Left ventricle myocardium superior (tissue), 1 donor: ENCODE data around the gene TUBB2B. TPM values are rescaled to one million over a fixed set of nuclear protein-coding genes. Genes with fewer than 3 reads are reported as not detected.
"Not testable (repeated sequence)": the region's sequence is repeated elsewhere in the genome, so short reads cannot be mapped to it uniquely, and the experiment has no call there.

ENCODE experiments used
- ATAC-seq: fragments of 200-7000 bp; cut with Tn5 transposase; one replicate; pipeline ENCODE4 v1.9.1; 2020; ENCODE audit warnings: mild to moderate bottlenecking, moderate library complexity
- DNase-seq: peaks from one replicate; pipeline ENCODE4 v3.0.0-alpha.2; 2020
- intact Hi-C: fragments of 100-400 bp; cut with micrococcal nuclease; formaldehyde crosslinking; loops from one replicate; pipeline ENCODE4 v1.11.0; 2022
- total RNA-seq: library from RNA; stranded (reverse); fragmentation: NEBNext Ultra II Directional; extraction: Animal tissue kit (Norgen Biotek cat#: 25700); gene quantifications from one replicate; pipeline ENCODE4 v1.2.1, GENCODE V29; 2021
- donor health status: DM: no; HTN: yes; CAD: no; lungs with severe emphysema.

Gene TUBB2B
- total RNA-seq, 1 donor from 2014 or later, result 1.0 TPM

- ATAC-seq (no peak), DNase-seq (no peak)
- intact Hi-C loops, result no loop called here
Observed at GRCh38 chr6:3220366-3220765, 7.1 kb downstream of the TUBB2B start.

DNA sequence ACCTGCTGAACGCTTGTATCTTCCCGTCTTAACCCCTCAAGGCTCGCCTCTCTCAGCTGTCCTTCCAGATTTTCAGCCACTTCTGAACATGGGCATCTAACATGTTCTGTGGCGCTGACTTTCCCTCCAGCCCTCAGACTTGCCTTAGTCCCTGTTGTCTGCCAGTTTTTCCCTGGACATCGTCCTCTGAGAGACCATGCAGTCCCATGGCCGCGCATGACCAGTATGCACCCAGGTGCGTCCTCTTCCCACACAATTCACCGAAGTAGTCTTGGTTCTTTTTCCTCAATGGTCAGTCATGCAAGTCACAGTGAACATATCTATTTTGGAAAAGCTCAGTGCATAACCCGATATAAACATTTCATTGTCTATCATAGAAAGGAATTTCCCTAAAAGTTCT, 9.2 kb downstream of the TUBB2B start:
- no peak for ATAC-seq
- DNase-seq, result no peak
- intact Hi-C loops, result no loop called here

DNA sequence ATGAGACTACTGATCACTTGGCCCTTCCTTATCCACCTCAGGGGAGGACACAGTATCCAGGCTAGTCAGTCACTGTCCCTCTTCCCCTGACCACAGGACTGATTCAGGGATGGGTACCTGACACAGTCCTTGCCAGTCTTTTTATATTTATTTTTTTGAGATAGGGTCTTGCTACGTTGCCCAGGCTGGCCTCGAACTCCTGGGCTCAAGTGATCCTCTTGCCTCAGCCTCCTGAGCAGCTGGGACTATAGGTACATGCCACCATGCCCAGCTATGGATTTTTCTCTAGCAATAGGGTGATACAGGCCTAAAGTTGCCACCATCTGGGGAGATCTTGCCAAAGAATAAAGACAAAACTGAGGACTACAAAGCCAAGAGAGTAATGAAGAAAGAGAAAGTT, 10.2 kb downstream of the TUBB2B start:
- intact Hi-C loops, result no loop called here
- DNase-seq (no peak), ATAC-seq (no peak)

DNA sequence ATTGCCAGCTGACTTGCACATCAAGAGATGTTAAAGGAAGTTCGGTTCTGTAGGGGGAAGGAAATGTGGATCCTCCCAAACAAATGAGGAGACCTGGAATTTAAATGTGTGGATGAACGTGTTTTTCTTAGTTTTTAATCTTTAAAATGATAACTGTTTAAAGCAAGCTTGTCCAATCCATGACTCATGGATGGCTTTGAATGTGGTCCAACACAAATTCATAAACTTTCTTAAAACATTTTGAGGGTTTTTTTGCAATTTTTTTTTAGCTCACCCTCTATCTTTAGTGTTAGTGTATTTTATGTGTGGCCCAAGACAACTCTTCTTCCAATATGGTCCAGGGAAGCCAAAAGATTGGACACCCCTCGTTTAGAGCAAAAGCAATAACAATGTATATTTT, 12.6 kb downstream of the TUBB2B start:
- DNase-seq, result no peak
- ATAC-seq, result no peak
- intact Hi-C loops, result no loop called here

- DNase-seq (no peak), ATAC-seq (no peak)
- intact Hi-C loops, result no loop called here
Observed at GRCh38 chr6:3213334-3213695, 14.1 kb downstream of the TUBB2B start.

GRCh38 chr6:3212261-3212660, 15.2 kb downstream of the TUBB2B start:
- DNase-seq (no peak), ATAC-seq (no peak)
- intact Hi-C loops, result no loop called here

GRCh38 chr6:3211681-3212080, 15.8 kb downstream of the TUBB2B start:
- intact Hi-C loops, result no loop called here
- no peak for DNase-seq
- no peak for ATAC-seq

GRCh38 chr6:3210024-3210610, 17.3 kb downstream of the TUBB2B start:
- ATAC-seq, result no peak
- DNase-seq, result no peak
- intact Hi-C loops, result no loop called here

DNA sequence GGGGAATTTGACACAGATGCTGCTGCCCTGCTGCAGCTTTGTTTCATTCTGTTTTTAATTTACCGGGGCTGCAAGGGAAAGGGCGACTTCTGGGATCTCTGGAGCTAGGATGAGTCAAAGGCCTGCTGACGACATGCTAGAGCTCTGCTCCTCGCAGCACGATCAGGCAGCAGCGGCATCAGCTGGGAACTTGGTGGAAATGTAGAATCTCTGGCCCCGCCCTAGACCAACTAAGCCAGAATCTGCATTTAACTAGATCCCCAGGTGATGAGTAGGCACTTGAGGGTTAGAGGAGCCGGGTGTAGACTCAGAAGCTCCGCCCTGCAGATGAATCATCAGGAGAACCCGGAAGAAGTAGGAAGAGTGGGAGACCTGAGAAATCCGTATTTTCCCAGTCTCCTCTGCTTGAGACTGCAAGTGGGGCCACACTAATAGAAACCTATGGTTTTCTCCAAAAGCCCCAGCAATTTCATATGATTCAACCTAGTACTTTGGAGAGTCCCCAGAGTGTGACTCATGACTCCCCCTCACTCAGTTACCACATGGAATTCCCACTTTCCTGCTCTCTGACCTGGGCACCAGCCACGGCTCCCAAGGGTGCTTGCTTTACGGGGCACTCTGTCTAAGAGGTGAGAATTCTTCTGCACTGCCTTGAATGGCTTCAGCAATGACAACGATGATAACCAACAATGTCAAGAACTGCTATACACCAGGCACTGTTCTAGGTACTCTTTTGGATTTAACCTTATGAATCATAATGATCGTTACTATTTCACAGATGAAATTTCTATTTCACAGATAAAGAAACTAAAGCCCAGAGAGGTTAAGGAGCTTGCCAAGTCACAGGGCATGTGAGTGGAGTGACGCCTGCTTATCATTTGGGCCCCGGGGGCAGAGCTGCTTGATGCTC, 18.1 kb downstream of the TUBB2B start:
- ATAC-seq (peak; percentile 66), DNase-seq (no peak)
- intact Hi-C loops, result no loop called here

DNA sequence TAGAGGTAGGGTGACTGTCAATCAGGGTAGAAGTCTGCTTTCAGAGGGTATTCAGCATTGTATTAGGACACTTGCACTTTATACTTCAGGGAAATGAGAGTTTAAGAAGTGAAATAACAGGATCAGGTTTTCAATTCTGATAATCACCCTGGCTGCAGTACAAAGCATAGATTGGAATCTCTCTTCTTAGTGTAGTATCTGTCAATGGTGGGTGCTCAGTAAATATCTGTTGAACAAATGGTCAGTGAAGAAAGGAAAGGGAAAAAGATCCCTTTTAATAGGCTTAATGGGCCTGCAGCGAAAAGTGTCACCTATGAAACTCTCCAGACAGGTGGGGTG, 18.7 kb downstream of the TUBB2B start:
- intact Hi-C loops, result no loop called here
- DNase-seq (no peak), ATAC-seq (no peak)

- intact Hi-C loops, result no loop called here
- ATAC-seq, result no peak
- DNase-seq, result no peak
Observed at GRCh38 chr6:3208098-3208774, 19.2 kb downstream of the TUBB2B start.

GRCh38 chr6:3206339-3207015, 21.0 kb downstream of the TUBB2B start:
- intact Hi-C loops, result no loop called here
- DNase-seq (no peak), ATAC-seq (no peak)

DNA sequence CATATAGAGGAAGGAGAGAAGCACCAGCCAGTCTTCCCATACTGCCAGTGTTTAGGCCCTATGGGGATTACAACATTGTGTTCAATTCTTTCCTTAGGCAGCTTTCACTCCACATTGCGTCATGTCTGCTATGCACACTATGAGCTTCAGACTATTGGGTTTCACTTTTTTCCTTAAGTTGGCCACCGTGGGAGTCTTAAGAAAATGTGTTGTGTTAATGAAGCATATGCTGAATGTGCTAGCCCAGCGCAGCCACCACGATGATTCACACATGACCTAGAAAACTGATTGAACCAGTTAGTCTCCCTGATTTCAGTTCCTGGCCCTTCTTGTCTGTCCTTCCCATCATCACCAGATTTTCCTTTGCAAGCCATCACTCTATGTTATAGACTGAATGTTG, 21.5 kb downstream of the TUBB2B start:
- DNase-seq (no peak), ATAC-seq (no peak)
- intact Hi-C loops, result no loop called here

DNA sequence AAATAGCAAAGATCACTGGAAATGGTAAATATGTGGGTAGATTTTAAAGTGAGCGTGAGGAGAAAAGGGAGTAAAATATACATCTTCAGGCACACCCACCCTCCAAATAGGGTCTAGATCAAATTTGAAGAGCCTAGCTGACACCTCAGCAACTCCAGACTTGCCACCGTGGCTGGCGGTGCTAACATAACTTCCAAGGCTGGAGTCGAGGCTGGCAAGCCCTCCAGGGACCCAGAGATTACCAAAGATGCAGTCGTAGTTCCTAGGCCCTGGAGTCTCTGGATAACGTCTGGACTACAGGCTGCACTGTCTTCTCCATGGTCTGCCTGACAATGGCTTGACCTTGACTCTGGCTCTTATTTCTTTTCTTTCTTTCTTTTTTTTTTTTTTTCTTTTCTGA, 22.5 kb downstream of the TUBB2B start:
- intact Hi-C loops, result no loop called here
- ATAC-seq (no peak), DNase-seq (no peak)

DNA sequence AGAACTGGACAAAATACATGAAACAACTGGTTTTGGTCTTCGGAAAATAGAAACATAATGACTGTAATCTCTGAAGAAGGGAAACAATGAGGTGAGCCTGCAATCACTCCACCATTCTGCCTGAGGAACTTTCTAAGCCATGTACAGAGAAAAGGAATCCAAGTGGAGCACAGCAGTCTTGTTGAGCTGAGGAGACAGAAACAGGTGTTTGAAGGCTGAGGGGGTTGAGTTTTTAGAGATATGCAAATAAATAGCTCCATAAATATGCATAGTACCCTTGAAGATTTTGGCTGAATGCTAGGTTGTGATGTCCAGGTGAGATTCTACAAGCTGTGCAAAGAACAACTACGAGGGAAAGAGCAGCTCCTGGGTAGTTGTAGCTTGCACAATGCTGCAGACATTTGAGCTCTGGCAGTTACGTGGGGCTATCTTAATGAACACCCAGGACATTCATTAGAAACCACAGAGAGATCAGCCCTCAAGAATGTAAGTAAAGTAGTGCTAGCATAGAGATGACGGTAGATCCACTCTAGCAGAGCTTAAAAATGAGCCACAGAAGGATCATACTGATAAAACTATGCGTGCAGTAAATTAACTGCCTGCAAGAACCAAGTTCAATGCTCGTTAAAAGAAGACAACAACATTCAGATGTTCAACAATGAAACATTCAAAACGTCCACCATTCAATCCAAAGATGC, 24.3 kb downstream of the TUBB2B start:
- ATAC-seq, result no peak
- DNase-seq, result no peak
- intact Hi-C loops, result no loop called here

DNA sequence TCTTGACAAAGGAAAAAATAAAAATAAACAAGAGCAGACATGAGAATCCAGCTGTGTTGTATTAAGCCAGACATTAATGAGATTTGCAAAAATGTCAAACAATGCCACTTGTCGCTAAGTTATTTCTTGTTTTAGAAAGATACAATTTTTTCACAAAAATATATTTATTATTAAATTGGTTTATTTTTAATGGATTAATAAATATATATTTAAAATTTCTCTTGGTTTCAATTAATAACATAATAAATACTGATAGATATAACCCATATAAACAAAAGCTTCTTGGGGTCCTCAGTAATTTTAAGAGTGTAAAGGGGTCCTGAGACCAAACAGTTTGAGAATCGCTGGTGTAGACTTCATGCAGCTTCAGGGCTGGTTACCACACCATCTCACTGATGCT, 26.1 kb downstream of the TUBB2B start:
- DNase-seq, result no peak
- intact Hi-C loops, result no loop called here
- no peak for ATAC-seq

GRCh38 chr6:3200682-3201081, 26.8 kb downstream of the TUBB2B start:
- DNase-seq, result no peak
- no peak for ATAC-seq
- intact Hi-C loops, result no loop called here

DNA sequence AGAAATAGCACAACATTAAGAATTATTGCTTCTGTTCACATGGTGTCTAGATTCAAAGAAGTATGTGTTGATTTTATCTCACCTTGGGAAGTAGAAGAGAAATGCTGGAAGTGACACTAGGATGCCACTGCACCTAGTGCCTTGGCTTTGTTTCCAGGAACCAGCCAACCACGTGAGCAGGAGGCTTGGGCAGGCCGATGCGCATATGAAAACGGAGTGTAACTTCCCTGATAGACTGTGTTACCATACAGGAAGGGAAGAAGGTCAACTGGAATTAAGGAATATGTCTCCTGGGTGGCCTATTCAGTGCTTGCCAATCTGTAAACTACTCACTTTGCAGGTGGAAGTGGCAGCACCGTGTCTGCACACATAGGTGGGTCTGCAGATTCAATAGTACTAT, 28.1 kb downstream of the TUBB2B start:
- DNase-seq (no peak), ATAC-seq (no peak)
- intact Hi-C loops, result no loop called here

DNA sequence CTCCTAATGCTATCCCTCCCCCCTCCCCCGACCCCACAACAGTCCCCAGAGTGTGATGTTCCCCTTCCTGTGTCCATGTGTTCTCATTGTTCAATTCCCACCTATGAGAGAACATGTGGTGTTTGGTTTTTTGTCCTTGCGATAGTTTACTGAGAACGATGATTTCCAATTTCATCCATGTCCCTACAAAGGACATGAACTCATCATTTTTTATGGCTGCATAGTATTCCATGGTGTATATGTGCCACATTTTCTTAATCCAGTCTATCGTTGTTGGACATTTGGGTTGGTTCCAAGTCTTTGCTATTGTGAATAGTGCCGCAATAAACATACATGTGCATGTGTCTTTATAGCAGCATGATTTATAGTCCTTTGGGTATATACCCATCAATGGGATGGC, 29.7 kb downstream of the TUBB2B start:
- intact Hi-C loops, ATAC-seq, DNase-seq: not testable (repeated sequence)

DNA sequence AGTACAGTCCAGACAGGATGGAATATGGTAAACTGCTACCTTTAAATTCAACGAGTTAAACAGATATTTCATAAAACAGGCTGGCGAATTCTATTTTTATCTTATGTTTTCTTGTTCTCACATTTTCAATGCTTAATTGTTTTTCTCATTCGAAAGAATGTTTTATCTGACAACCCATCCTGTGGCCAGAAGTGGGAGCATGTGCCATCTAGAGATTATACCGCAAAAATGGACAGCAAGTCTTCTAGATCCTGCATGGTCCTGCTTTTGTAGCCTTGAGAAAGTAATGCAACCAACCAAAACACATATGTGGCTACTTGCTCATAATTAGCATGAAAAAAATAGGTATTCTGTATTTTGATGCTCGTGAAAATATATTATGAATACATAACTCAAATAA, 30.7 kb downstream of the TUBB2B start:
- no peak for ATAC-seq
- intact Hi-C loops, result no loop called here
- no peak for DNase-seq
